Chondrocyte (in vitro differentiated cells): ENCODE results near the gene RRP1. TPM values are rescaled to one million over a fixed set of nuclear protein-coding genes. Genes with fewer than 3 reads are reported as not detected.

Source experiments
- DNase-seq: peaks from one replicate; pipeline ENCODE4 v3.0.0; 2021; ENCODE audit warnings: mixed read lengths, low spot score
- H3K27ac Mint-ChIP-seq: one replicate; pipeline ENCODE4 v1.8.0; 2021; ENCODE audit warnings: mild to moderate bottlenecking, moderate library complexity, mixed read lengths; ENCODE audit not compliant: unreplicated experiment
- H3K27me3 Mint-ChIP-seq: 2 replicates; pipeline ENCODE4 v1.8.0; 2021; ENCODE audit warnings: low read depth, mixed read lengths
- H3K36me3 Mint-ChIP-seq: 2 replicates; pipeline ENCODE4 v1.8.0; 2021; ENCODE audit warnings: low read depth, mixed read lengths
- H3K4me1 Mint-ChIP-seq: 2 replicates; pipeline ENCODE4 v1.8.0; 2021; ENCODE audit warnings: low read depth, mild to moderate bottlenecking, mixed read lengths
- H3K4me3 Mint-ChIP-seq: one replicate; pipeline ENCODE4 v1.8.0; 2021; ENCODE audit warnings: mild to moderate bottlenecking, moderate library complexity, mixed read lengths; ENCODE audit not compliant: unreplicated experiment
- H3K9me3 Mint-ChIP-seq: 2 replicates; pipeline ENCODE4 v1.8.0; 2021; ENCODE audit warnings: low read depth, mixed read lengths
- CTCF ChIP-seq: fragments of 200-600 bp; sonication (generic); IDR thresholded peaks from 2 replicates; pipeline ENCODE4 v1.5.0; 2021; ENCODE audit warnings: antibody characterized with exemption, mild to moderate bottlenecking, moderate library complexity
- total RNA-seq: library from RNA; stranded (reverse); gene quantifications from 3 replicates; pipeline ENCODE4 v1.2.1, GENCODE V29; 2021

The RRP1 gene
- total RNA-seq, 1 donor from 2014 or later = 19.2 TPM

- no peak for TF ChIP-seq CTCF
- DNase-seq = no peak
- H3K27ac Mint-ChIP-seq = peak overlapping the region; percentile 29
- H3K4me3 Mint-ChIP-seq = no peak overlapping the region
- no peaks in the 10 kb centered on the region for H3K9me3 Mint-ChIP-seq
- H3K4me1 Mint-ChIP-seq = peaks cover 28% of the 10 kb centered on the region
- H3K36me3 Mint-ChIP-seq = peaks cover 9% of the 10 kb centered on the region
- H3K27me3 Mint-ChIP-seq = no peaks in the 10 kb centered on the region
Observed at GRCh38 chr21:43778469-43779335, 10.7 kb upstream of the RRP1 start.

GRCh38 chr21:43779660-43780059, 9.7 kb upstream of the RRP1 start:
- TF ChIP-seq CTCF = no peak
- H3K27ac Mint-ChIP-seq = no peak overlapping the region
- no peak overlapping the region for H3K4me3 Mint-ChIP-seq
- peaks cover 19% of the 10 kb centered on the region for H3K4me1 Mint-ChIP-seq
- DNase-seq = no peak
- H3K9me3 Mint-ChIP-seq = no peaks in the 10 kb centered on the region
- H3K27me3 Mint-ChIP-seq = no peaks in the 10 kb centered on the region
- peaks cover 3% of the 10 kb centered on the region for H3K36me3 Mint-ChIP-seq

- Mint-ChIP-seq H3K36me3 (no peaks in the 10 kb centered on the region), H3K9me3 (no peaks in the 10 kb centered on the region), H3K27ac (no peak overlapping the region), H3K27me3 (no peaks in the 10 kb centered on the region), H3K4me3 (no peak overlapping the region), H3K4me1 (peaks cover 8% of the 10 kb centered on the region)
- no peak for DNase-seq
- no peak for TF ChIP-seq CTCF
Observed at GRCh38 chr21:43781846-43782245, 7.5 kb upstream of the RRP1 start.

- no peak overlapping the region for H3K27ac Mint-ChIP-seq
- no peaks in the 10 kb centered on the region for H3K27me3 Mint-ChIP-seq
Observed at GRCh38 chr21:43782431-43783097, 6.8 kb upstream of the RRP1 start.

More at GRCh38 chr21:43782431-43783097, 6.8 kb upstream of the RRP1 start:
- no peak for DNase-seq
- Mint-ChIP-seq H3K4me1 (peaks cover 8% of the 10 kb centered on the region), H3K36me3 (no peaks in the 10 kb centered on the region), H3K9me3 (no peaks in the 10 kb centered on the region), H3K4me3 (no peak overlapping the region)
- TF ChIP-seq CTCF = no peak
